Liver (tissue), 3 donors: ENCODE data around the gene XNDC1N.

ENCODE experiments used
- ATF3 ChIP-seq: IDR thresholded peaks from 2 replicates; pipeline ENCODE4 v1.6.1; 2016; ENCODE audit warnings: antibody characterized with exemption
- CTCF ChIP-seq: fragments of 150-350 bp; IDR thresholded peaks from 2 replicates; pipeline ENCODE4 v1.5.1; 2017; ENCODE audit warnings: improper control_type of control experiment, low read depth, low read length; ENCODE audit not compliant: missing input control
- EGR1 ChIP-seq, 2 donors: IDR thresholded peaks; 2 replicates each; pipeline ENCODE4 v1.6.1; 2016 to 2018; ENCODE audit warnings: antibody characterized with exemption in 2 of 2, low read depth in 2 of 2
- FOXA1 ChIP-seq: IDR thresholded peaks from 2 replicates; pipeline ENCODE4 v1.6.1; 2016; ENCODE audit warnings: antibody characterized with exemption
- JUND ChIP-seq, 2 donors: IDR thresholded peaks; 2 replicates each; pipeline ENCODE4 v1.6.1; 2016; ENCODE audit warnings: antibody characterized with exemption in 2 of 2
- MAX ChIP-seq: IDR thresholded peaks from 2 replicates; pipeline ENCODE4 v1.6.1; 2016; ENCODE audit warnings: antibody characterized with exemption
- RAD21 ChIP-seq, 2 donors: IDR thresholded peaks; 2 replicates each; pipeline ENCODE4 v1.6.1; 2016; ENCODE audit warnings: antibody characterized with exemption in 2 of 2, mild to moderate bottlenecking in 2 of 2
- REST ChIP-seq: IDR thresholded peaks from 2 replicates; pipeline ENCODE4 v1.6.1; 2016; ENCODE audit warnings: antibody characterized with exemption, mild to moderate bottlenecking
- SP1 ChIP-seq: IDR thresholded peaks from 2 replicates; pipeline ENCODE4 v1.6.1; 2018; ENCODE audit warnings: antibody characterized with exemption, mild to moderate bottlenecking
- TAF1 ChIP-seq: conservative IDR thresholded peaks from 2 replicates; pipeline ENCODE4 v1.6.1; 2016; ENCODE audit warnings: antibody characterized with exemption, mild to moderate bottlenecking
- YY1 ChIP-seq: IDR thresholded peaks from 2 replicates; pipeline ENCODE4 v1.6.1; 2016; ENCODE audit warnings: antibody characterized with exemption, mild to moderate bottlenecking
- donor health status: healthy.
- donor health status: healthy.

- no peak for TF ChIP-seq ATF3
- no peak for TF ChIP-seq CTCF
- no peak for TF ChIP-seq EGR1 (IDR thresholded peaks at IDR 0.05; ENCODE audit: low read depth in 2 of 2)
- no peak for TF ChIP-seq SP1
- TF ChIP-seq REST: no peak
- TF ChIP-seq FOXA1: no peak
- no peak for TF ChIP-seq MAX
- TF ChIP-seq TAF1: no peak
- no peak for TF ChIP-seq RAD21 (IDR thresholded peaks at IDR 0.05)
- TF ChIP-seq JUND (IDR thresholded peaks at IDR 0.05): no peak
- TF ChIP-seq YY1: no peak
Measured at GRCh38 chr11:71951741-71952310, 23.4 kb upstream of the XNDC1N start.
